Muscle layer of colon (tissue), 2 donors: Measurements from ENCODE around the gene TSPAN15.

ENCODE experiments used
- H3K27ac ChIP-seq: one replicate; pipeline ENCODE4 v1.7.0; 2013; ENCODE audit warnings: low read depth, mild to moderate bottlenecking, low read length, moderate library complexity
- H3K27me3 ChIP-seq, 2 donors: one replicate each; pipeline ENCODE4 v1.7.0; 2013; ENCODE audit warnings: low read length in 2 of 2, mild to moderate bottlenecking in 2 of 2; ENCODE audit not compliant: insufficient read depth in 2 of 2, control insufficient read depth in 1 of 2
- H3K36me3 ChIP-seq: one replicate; pipeline ENCODE4 v1.7.0; 2013; ENCODE audit warnings: mild to moderate bottlenecking, low read length; ENCODE audit not compliant: insufficient read depth
- H3K4me1 ChIP-seq: one replicate; pipeline ENCODE4 v1.7.0; 2013; ENCODE audit warnings: mild to moderate bottlenecking, low read length; ENCODE audit not compliant: insufficient read depth
- H3K4me3 ChIP-seq, 2 donors: one replicate each; pipeline ENCODE4 v1.7.0; 2013; ENCODE audit warnings: low read length in 2 of 2, low read depth in 1 of 2, mild to moderate bottlenecking in 1 of 2, moderate library complexity in 1 of 2
- H3K9ac ChIP-seq: one replicate; pipeline ENCODE4 v1.7.0; 2013; ENCODE audit warnings: low read length
- H3K9me3 ChIP-seq: one replicate; pipeline ENCODE4 v1.7.0; 2013; ENCODE audit warnings: mild to moderate bottlenecking, low read length
- donor health status: abdominal sarcoma.
- donor health status: Adenocarcinoma of cecum.

TSPAN15 gene

DNA sequence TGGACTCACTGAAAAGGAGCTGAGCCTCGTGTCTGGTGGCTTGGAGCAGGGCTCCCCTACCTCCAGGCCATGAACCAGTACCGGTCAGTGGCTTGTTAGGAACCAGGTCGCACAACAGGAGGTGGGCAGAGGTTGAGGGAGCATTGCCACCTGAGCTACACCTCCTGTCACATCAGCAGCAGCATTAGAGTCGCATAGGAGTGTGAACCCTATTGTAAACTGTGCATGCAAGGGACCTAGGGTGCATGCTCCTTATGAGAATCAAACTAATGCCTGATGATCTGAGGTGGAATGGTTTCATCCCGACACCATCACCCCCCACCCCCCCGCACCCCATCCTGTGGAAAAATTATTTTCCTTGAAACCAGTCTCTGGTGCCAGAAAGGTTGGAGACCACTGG lies 50.4 kb downstream of the TSPAN15 start:
- H3K9me3 ChIP-seq, result no peaks in the 10 kb centered on the region
- peaks cover 47% of the 10 kb centered on the region for H3K4me1 ChIP-seq
- H3K27me3 ChIP-seq, result no peaks in the 10 kb centered on the region
- peaks cover 30% of the 10 kb centered on the region for H3K36me3 ChIP-seq
- H3K9ac ChIP-seq, result no peak overlapping the region
- H3K27ac ChIP-seq, result no peak overlapping the region
- H3K4me3 ChIP-seq, result no peak overlapping the region

GRCh38 chr10:69502589-69502988 lies 51.3 kb downstream of the TSPAN15 start:
- Histone ChIP-seq H3K4me1 (peaks cover 45% of the 10 kb centered on the region), H3K27me3 (no peaks in the 10 kb centered on the region), H3K27ac (no peak overlapping the region), H3K4me3 (no peak overlapping the region), H3K9me3 (no peaks in the 10 kb centered on the region), H3K9ac (no peak overlapping the region), H3K36me3 (peaks cover 24% of the 10 kb centered on the region)

DNA sequence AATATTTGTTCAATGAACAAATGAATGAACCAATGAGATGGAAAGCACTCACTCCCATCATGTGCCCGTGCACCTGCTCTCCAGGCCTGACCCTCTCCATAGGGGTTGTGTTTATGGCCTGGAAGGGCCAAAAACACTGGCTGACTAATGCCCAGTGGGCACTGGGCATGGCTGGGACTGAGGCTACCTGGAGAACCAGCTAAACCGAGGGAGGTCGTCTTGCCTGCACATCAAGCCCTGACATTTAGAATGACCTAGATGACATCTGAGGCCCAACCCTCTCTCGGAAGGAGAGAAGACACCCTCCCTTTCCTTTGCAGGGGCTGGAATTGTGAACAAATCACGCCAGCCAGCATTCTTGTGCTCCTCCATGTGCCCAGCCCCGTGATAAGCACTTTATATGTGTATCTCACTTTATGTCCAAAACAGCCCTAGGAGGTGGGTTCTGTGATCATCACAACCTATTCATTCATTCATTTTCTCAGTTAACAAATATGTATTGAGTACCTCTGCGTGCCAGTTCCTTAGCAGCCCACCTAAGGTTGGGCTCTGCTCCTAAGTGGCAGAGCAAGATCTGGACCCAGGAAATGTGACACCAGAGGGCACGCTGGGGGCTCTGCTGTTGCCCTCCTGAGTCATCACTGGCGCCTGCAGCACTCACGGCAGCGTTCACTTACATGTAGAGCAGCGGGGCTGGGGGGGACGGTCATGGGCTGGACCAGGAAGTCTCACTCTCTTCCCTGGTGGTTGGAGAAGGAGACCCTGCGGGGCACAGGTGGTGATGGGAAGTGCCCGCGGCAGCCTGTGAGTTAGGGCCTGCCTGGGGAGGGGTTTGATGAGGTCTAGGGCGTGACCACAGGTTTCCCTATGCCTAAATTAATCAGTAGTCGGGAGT lies 52.0 kb downstream of the TSPAN15 start:
- Histone ChIP-seq H3K4me1 (peaks cover 41% of the 10 kb centered on the region), H3K27ac (no peak overlapping the region), H3K36me3 (peaks cover 23% of the 10 kb centered on the region), H3K4me3 (no peak overlapping the region), H3K9ac (no peak overlapping the region), H3K9me3 (no peaks in the 10 kb centered on the region), H3K27me3 (no peaks in the 10 kb centered on the region)

DNA sequence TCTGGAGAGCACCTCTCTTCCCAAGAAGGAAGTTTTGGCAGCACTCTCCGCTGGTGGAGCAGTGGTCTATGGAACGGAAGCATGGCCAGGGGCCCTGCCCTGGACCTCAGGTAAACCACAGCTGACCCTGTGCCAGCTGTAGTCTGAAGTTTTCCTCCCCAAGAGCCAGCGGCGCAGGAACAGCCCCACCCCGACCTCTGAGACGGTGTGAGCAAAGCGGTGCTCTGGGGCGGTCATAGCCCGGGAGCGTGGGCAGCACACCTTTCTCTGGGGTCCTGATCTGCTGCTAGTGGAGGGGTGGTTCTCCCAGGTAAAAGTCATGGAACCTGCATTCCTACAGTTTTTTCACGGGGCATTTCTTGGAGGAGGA lies 52.6 kb downstream of the TSPAN15 start:
- no peak overlapping the region for H3K27ac ChIP-seq
- H3K4me3 ChIP-seq, result no peak overlapping the region
- H3K27me3 ChIP-seq, result no peaks in the 10 kb centered on the region
- no peaks in the 10 kb centered on the region for H3K9me3 ChIP-seq
- peaks cover 23% of the 10 kb centered on the region for H3K36me3 ChIP-seq
- peaks cover 35% of the 10 kb centered on the region for H3K4me1 ChIP-seq
- no peak overlapping the region for H3K9ac ChIP-seq

DNA sequence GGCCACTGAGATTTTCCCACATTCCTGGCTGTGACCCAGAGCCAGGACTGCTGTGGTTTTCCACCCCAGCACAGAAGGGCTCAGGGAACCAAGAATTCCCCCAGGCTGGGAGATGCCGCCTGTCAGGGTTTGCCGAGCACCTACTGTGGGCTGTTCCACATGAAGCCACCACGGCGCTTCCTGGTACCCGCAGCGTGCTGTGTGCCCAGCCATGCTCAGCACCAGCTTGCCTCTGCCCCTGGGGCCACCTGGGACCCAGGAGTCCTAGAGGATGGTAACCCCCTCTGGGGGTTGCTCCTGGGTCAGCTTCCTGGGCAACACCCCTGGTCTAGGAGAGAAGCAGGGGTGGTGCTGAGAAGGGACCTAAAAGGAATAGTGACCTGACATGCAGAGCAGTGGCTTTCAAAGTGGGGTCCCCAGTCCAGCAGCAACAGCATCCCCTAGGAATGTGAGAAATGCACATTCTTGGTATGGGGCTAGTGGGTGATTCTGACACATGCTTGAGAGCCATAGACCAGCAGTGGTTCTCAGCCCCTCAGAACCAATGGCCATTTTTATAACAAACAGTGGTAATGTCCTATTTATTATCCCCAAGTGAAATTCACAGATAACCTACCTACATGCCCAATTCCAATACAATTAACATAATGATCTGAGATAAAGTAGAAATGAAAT lies 53.4 kb downstream of the TSPAN15 start:
- Histone ChIP-seq H3K4me3 (no peak overlapping the region), H3K4me1 (peaks cover 26% of the 10 kb centered on the region), H3K27me3 (no peaks in the 10 kb centered on the region), H3K36me3 (peaks cover 23% of the 10 kb centered on the region), H3K27ac (no peak overlapping the region), H3K9me3 (no peaks in the 10 kb centered on the region), H3K9ac (no peak overlapping the region)

GRCh38 chr10:69505636-69506318 lies 54.5 kb downstream of the TSPAN15 start:
- H3K36me3 ChIP-seq, result peaks cover 17% of the 10 kb centered on the region
- no peaks in the 10 kb centered on the region for H3K27me3 ChIP-seq
- no peak overlapping the region for H3K4me3 ChIP-seq
- H3K27ac ChIP-seq, result no peak overlapping the region
- H3K4me1 ChIP-seq, result peaks cover 16% of the 10 kb centered on the region
- no peak overlapping the region for H3K9ac ChIP-seq
- no peaks in the 10 kb centered on the region for H3K9me3 ChIP-seq

GRCh38 chr10:69506487-69506833 lies 55.2 kb downstream of the TSPAN15 start:
- Histone ChIP-seq H3K9ac (no peak overlapping the region), H3K4me1 (peaks cover 16% of the 10 kb centered on the region), H3K4me3 (no peak overlapping the region)

DNA sequence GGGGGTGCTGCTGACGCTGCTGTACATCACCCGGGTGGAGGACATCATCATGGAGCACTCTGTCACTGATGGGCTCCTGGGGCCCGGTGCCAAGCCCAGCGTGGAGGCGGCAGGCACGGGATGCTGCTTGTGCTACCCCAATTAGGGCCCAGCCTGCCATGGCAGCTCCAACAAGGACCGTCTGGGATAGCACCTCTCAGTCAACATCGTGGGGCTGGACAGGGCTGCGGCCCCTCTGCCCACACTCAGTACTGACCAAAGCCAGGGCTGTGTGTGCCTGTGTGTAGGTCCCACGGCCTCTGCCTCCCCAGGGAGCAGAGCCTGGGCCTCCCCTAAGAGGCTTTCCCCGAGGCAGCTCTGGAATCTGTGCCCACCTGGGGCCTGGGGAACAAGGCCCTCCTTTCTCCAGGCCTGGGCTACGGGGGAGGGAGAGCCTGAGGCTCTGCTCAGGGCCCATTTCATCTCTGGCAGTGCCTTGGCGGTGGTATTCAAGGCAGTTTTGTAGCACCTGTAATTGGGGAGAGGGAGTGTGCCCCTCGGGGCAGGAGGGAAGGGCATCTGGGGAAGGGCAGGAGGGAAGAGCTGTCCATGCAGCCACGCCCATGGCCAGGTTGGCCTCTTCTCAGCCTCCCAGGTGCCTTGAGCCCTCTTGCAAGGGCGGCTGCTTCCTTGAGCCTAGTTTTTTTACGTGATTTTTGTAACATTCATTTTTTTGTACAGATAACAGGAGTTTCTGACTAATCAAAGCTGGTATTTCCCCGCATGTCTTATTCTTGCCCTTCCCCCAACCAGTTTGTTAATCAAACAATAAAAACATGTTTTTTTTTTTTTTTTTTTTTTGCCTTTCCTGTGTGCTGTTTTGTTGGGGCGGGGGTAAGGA lies 55.8 kb downstream of the TSPAN15 start:
- peak overlapping the region in 1 of 2 donors; percentile 18 for H3K4me3 ChIP-seq
- H3K27me3 ChIP-seq, result no peaks in the 10 kb centered on the region
- peaks cover 17% of the 10 kb centered on the region for H3K36me3 ChIP-seq
- H3K9me3 ChIP-seq, result no peaks in the 10 kb centered on the region
- peak overlapping the region; percentile 67 for H3K27ac ChIP-seq
- H3K4me1 ChIP-seq, result peaks cover 16% of the 10 kb centered on the region
- H3K9ac ChIP-seq, result no peak overlapping the region

More at GRCh38 chr10:69506487-69506833, 55.2 kb downstream of the TSPAN15 start:
- no peaks in the 10 kb centered on the region for H3K9me3 ChIP-seq
- H3K27ac ChIP-seq, result no peak overlapping the region
- H3K36me3 ChIP-seq, result peaks cover 17% of the 10 kb centered on the region
- no peaks in the 10 kb centered on the region for H3K27me3 ChIP-seq

- H3K4me3 ChIP-seq, result no peak overlapping the region
- no peaks in the 10 kb centered on the region for H3K36me3 ChIP-seq
- H3K27ac ChIP-seq, result no peak overlapping the region
- no peaks in the 10 kb centered on the region for H3K9me3 ChIP-seq
- H3K9ac ChIP-seq, result no peak overlapping the region
- peaks cover 16% of the 10 kb centered on the region for H3K4me1 ChIP-seq
- H3K27me3 ChIP-seq, result no peaks in the 10 kb centered on the region
Observed at GRCh38 chr10:69508738-69509340, 57.6 kb downstream of the TSPAN15 start.

GRCh38 chr10:69512901-69513300 lies 61.6 kb downstream of the TSPAN15 start:
- no peak overlapping the region for H3K9ac ChIP-seq
- no peak overlapping the region for H3K27ac ChIP-seq
- peaks cover 3% of the 10 kb centered on the region for H3K36me3 ChIP-seq
- no peaks in the 10 kb centered on the region for H3K27me3 ChIP-seq
- H3K9me3 ChIP-seq, result no peaks in the 10 kb centered on the region
- no peak overlapping the region for H3K4me3 ChIP-seq
- H3K4me1 ChIP-seq, result no peaks in the 10 kb centered on the region
